ENCODE results near the gene CACNG3. TPM values are rescaled to one million over a fixed set of nuclear protein-coding genes. Genes with fewer than 3 reads are reported as not detected.
"Not testable (repeated sequence)": the region's sequence is repeated elsewhere in the genome, so short reads cannot be mapped to it uniquely, and the experiment has no call there.

Gene CACNG3
- total RNA-seq, 1 experiment from 2014 or later: not detected

- no peak overlapping the region for H3K4me3 ChIP-seq (ENCODE audit: low read length)
- no peaks in the 10 kb centered on the region for H3K4me1 ChIP-seq (ENCODE audit: insufficient read depth, low read length)
- no peak overlapping the region for H3K27ac ChIP-seq (ENCODE audit: low read length)
- no TSS peak for BruUV-seq (replicated peaks)
- ATAC-seq (no peak), DNase-seq (no peak)
- H3K9me3 ChIP-seq (ENCODE audit: low read length): no peaks in the 10 kb centered on the region
- ChIA-PET POLR2A (ENCODE audit: unreplicated experiment) (no interaction called here), CTCF (no interaction called here)
- H3F3A ChIP-seq (ENCODE audit: low read length, unreplicated experiment): no peaks in the 10 kb centered on the region
- H3K9ac ChIP-seq (ENCODE audit: low read length): no peak overlapping the region
- H4K20me1 ChIP-seq (ENCODE audit: low read length): no peaks in the 10 kb centered on the region
- intact Hi-C loops (cut with micrococcal nuclease): no loop called here
- H2AFZ ChIP-seq (ENCODE audit: low read length): no peak overlapping the region
- no peaks in the 10 kb centered on the region for H3K36me3 ChIP-seq (ENCODE audit: low read depth, low read length)
- H3K79me2 ChIP-seq (ENCODE audit: low read length): no peaks in the 10 kb centered on the region
- H3K9me2 ChIP-seq (replicated peaks; ENCODE audit: low read length): no peaks in the 10 kb centered on the region
- no peaks in the 10 kb centered on the region for H3K27me3 ChIP-seq (ENCODE audit: low read length)
- H3K4me2 ChIP-seq (ENCODE audit: low read length): no peak overlapping the region
- TF ChIP-seq EZH2 (IDR thresholded peaks at IDR 0.05; ENCODE audit: low read length, unreplicated experiment) (no peak), EZH2phosphoT487 (IDR thresholded peaks at IDR 0.05; ENCODE audit: borderline replicate concordance, low read length) (no peak), CTCF (conservative IDR thresholded peaks at IDR 0.05; ENCODE audit: low read depth, low read length) (no peak)
Observed at GRCh38 chr16:24232936-24233335, 23.2 kb upstream of the CACNG3 start.

GRCh38 chr16:24234737-24235136 lies 21.4 kb upstream of the CACNG3 start:
- ChIA-PET POLR2A (ENCODE audit: unreplicated experiment) (no interaction called here), CTCF (no interaction called here)
- no peak overlapping the region for H3K27ac ChIP-seq (ENCODE audit: low read length)
- H3K4me1 ChIP-seq (ENCODE audit: insufficient read depth, low read length): no peaks in the 10 kb centered on the region
- DNase-seq (no peak), ATAC-seq (no peak)
- H3K36me3 ChIP-seq (ENCODE audit: low read depth, low read length): no peaks in the 10 kb centered on the region
- H3K27me3 ChIP-seq (ENCODE audit: low read length): no peaks in the 10 kb centered on the region
- intact Hi-C loops (cut with micrococcal nuclease): no loop called here
- H3K4me3 ChIP-seq (ENCODE audit: low read length): no peak overlapping the region
- BruUV-seq (replicated peaks): no TSS peak
- H2AFZ ChIP-seq (ENCODE audit: low read length): no peak overlapping the region
- no peaks in the 10 kb centered on the region for H4K20me1 ChIP-seq (ENCODE audit: low read length)
- H3K9me3 ChIP-seq (ENCODE audit: low read length): no peaks in the 10 kb centered on the region
- H3K9me2 ChIP-seq (replicated peaks; ENCODE audit: low read length): no peaks in the 10 kb centered on the region
- no peak overlapping the region for H3K4me2 ChIP-seq (ENCODE audit: low read length)
- no peaks in the 10 kb centered on the region for H3F3A ChIP-seq (ENCODE audit: low read length, unreplicated experiment)
- H3K9ac ChIP-seq (ENCODE audit: low read length): no peak overlapping the region
- no peak for TF ChIP-seq EZH2phosphoT487 (IDR thresholded peaks at IDR 0.05; ENCODE audit: borderline replicate concordance, low read length)
- TF ChIP-seq CTCF (conservative IDR thresholded peaks at IDR 0.05; ENCODE audit: low read depth, low read length): no peak
- no peak for TF ChIP-seq EZH2 (IDR thresholded peaks at IDR 0.05; ENCODE audit: low read length, unreplicated experiment)
- H3K79me2 ChIP-seq (ENCODE audit: low read length): no peaks in the 10 kb centered on the region

- no peaks in the 10 kb centered on the region for H3K9me3 ChIP-seq (ENCODE audit: low read length)
- TF ChIP-seq EZH2 (IDR thresholded peaks at IDR 0.05; ENCODE audit: low read length, unreplicated experiment): no peak
- no peak for TF ChIP-seq EZH2phosphoT487 (IDR thresholded peaks at IDR 0.05; ENCODE audit: borderline replicate concordance, low read length)
- TF ChIP-seq CTCF (conservative IDR thresholded peaks at IDR 0.05; ENCODE audit: low read depth, low read length): no peak
- no peak overlapping the region for H2AFZ ChIP-seq (ENCODE audit: low read length)
- no peaks in the 10 kb centered on the region for H3K4me1 ChIP-seq (ENCODE audit: insufficient read depth, low read length)
- no peak overlapping the region for H3K27ac ChIP-seq (ENCODE audit: low read length)
- no peaks in the 10 kb centered on the region for H3K36me3 ChIP-seq (ENCODE audit: low read depth, low read length)
- no peaks in the 10 kb centered on the region for H3K9me2 ChIP-seq (replicated peaks; ENCODE audit: low read length)
- H3K27me3 ChIP-seq (ENCODE audit: low read length): no peaks in the 10 kb centered on the region
- no peaks in the 10 kb centered on the region for H4K20me1 ChIP-seq (ENCODE audit: low read length)
- H3K79me2 ChIP-seq (ENCODE audit: low read length): no peaks in the 10 kb centered on the region
- H3F3A ChIP-seq (ENCODE audit: low read length, unreplicated experiment): no peaks in the 10 kb centered on the region
- no peak for DNase-seq
- H3K9ac ChIP-seq (ENCODE audit: low read length): no peak overlapping the region
- CTCF ChIA-PET: interaction anchor here (0.5 kb wide), 1 partner anchor 281 kb away, joined by 4 read pairs; no protein-coding TSS in a partner anchor
- H3K4me3 ChIP-seq (ENCODE audit: low read length): no peak overlapping the region
- intact Hi-C loops (cut with micrococcal nuclease): no loop called here
- no peak for ATAC-seq
- H3K4me2 ChIP-seq (ENCODE audit: low read length): no peak overlapping the region
- BruUV-seq (replicated peaks): no TSS peak
- POLR2A ChIA-PET (ENCODE audit: unreplicated experiment): no interaction called here
Observed at GRCh38 chr16:24235806-24236205, 20.3 kb upstream of the CACNG3 start.

GRCh38 chr16:24238846-24239245 lies 17.3 kb upstream of the CACNG3 start:
- H3K79me2 ChIP-seq (ENCODE audit: low read length); POLR2A ChIA-PET (ENCODE audit: unreplicated experiment); H3K9me2 ChIP-seq (replicated peaks; ENCODE audit: low read length); H3K4me2 ChIP-seq (ENCODE audit: low read length); H3K9ac ChIP-seq (ENCODE audit: low read length); ATAC-seq; H3K27me3 ChIP-seq (ENCODE audit: low read length); BruUV-seq (replicated peaks); H3F3A ChIP-seq (ENCODE audit: low read length, unreplicated experiment); H2AFZ ChIP-seq (ENCODE audit: low read length); CTCF ChIA-PET; H3K9me3 ChIP-seq (ENCODE audit: low read length); H3K36me3 ChIP-seq (ENCODE audit: low read depth, low read length); intact Hi-C loops (cut with micrococcal nuclease); H3K4me3 ChIP-seq (ENCODE audit: low read length); H3K4me1 ChIP-seq (ENCODE audit: insufficient read depth, low read length); H3K27ac ChIP-seq (ENCODE audit: low read length); H4K20me1 ChIP-seq (ENCODE audit: low read length); DNase-seq: not testable (repeated sequence)

Measured in PC-3 (cell line).